Measurements from ENCODE around the gene TRIM36. TPM values are rescaled to one million over a fixed set of nuclear protein-coding genes. Genes with fewer than 3 reads are reported as not detected.

Gene TRIM36
- total and polyA plus RNA-seq, 11 donors, result 0.08 to 2.6 (median 0.51) TPM; not detected in 1

DNA sequence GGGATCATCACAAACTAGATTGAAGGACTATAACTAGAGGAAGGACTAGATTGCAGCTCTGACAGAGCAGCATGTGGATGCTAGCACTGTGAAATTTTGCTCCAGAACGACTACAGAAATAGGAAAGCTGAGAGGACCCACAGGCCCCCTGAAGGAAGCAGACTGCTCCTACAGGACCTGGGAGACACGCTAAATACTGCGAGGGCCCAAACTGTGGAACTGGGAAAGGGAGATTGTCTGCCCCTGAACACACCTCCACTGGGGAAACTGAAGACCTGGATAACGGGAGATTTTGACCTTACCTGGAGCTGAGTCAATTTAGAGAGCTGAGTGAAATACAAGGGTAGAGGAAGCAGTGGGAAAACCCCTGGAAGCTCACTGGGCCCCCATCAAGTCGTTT, 19.2 kb downstream of the TRIM36 start:
- Histone ChIP-seq H3K36me3 (no peaks in the 10 kb centered on the region), H3K27me3 (no peaks in the 10 kb centered on the region), H3K4me3 (no peak overlapping the region), H3K27ac (no peak overlapping the region), H3K4me1 (no peaks in the 10 kb centered on the region), H3K9me3 (peaks cover 0 to 20% (median 5%) of the 10 kb centered on the region in 12 donors)
- TF ChIP-seq CTCF (IDR thresholded peaks at IDR 0.05) (no peak), POLR2A (IDR thresholded peaks at IDR 0.05) (no peak)
- intact Hi-C loops (cut with DNase I), result no loop called here
- ATAC-seq (no peak), DNase-seq (no peak)
- 75 to 88% (median 80%) methylated on average over 5 of the region's 5 CpGs for WGBS, 4 donors

DNA sequence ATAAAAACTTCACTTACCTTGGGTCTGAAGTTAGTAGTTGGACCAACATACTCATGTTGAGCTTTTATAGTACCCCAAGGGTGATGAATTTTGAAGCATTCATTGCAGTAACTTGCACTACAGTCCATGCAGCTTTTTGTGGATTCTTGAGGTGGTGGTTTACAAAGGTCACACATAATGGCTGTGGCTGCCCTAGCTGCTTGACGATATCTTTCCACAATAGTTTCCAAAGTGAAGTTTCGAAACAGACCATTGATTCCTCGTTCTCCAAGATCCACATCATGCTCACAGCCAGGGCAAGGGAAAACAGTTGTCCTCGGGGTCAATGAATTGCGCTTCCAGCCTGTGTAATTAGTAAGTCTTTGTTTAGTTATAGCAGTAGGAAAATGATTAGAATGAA, 22.7 kb downstream of the TRIM36 start:
- intact Hi-C loops (cut with DNase I), result no loop called here
- H3K4me3 ChIP-seq, result no peak overlapping the region
- no peaks in the 10 kb centered on the region for H3K27me3 ChIP-seq
- no peaks in the 10 kb centered on the region for H3K4me1 ChIP-seq
- H3K27ac ChIP-seq, result no peak overlapping the region
- TF ChIP-seq POLR2A (IDR thresholded peaks at IDR 0.05) (no peak), CTCF (IDR thresholded peaks at IDR 0.05) (no peak)
- ATAC-seq (no peak), DNase-seq (no peak)
- no peaks in the 10 kb centered on the region for H3K36me3 ChIP-seq
- peaks cover 0 to 7% (median 0%) of the 10 kb centered on the region in 12 donors for H3K9me3 ChIP-seq
- 79 to 89% (median 84%) methylated on average over 5 of the region's 5 CpGs for WGBS, 4 donors

GRCh38 chr5:115136294-115136693, 33.4 kb downstream of the TRIM36 start:
- Histone ChIP-seq H3K27me3 (peaks cover 0 to 6% (median 0%) of the 10 kb centered on the region in 9 donors), H3K36me3 (no peaks in the 10 kb centered on the region), H3K27ac (no peak overlapping the region), H3K4me1 (no peaks in the 10 kb centered on the region), H3K9me3 (no peaks in the 10 kb centered on the region), H3K4me3 (no peak overlapping the region)
- no peak for ATAC-seq
- intact Hi-C loops (cut with DNase I), result no loop called here
- 75 to 84% (median 79%) methylated on average over 2 of the region's 2 CpGs for WGBS, 4 donors
- no peak for DNase-seq
- TF ChIP-seq POLR2A (IDR thresholded peaks at IDR 0.05) (no peak), CTCF (IDR thresholded peaks at IDR 0.05) (no peak)

DNA sequence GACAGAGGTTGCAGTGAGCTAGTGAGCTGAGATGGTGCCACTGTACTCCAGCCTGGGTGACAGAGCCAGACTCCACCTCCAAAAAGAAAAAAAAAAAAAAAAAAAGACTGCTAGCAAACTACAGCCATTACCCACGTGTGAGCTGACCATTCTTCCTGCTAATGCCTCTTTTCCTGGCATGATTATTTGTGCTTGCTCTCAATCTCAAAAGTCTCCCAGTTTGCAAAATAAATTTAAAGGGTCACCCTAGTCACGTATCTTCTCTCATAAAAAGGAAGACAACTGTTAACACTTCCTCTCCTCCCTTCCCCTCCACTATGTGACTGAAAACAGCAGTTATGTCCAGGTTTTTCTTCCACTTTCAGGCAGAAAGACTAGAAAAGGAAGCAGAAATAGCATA, 37.2 kb downstream of the TRIM36 start:
- 29 to 60% (median 40%) methylated on average over 2 of the region's 2 CpGs for WGBS, 4 donors
- no peak overlapping the region for H3K27ac ChIP-seq
- no peaks in the 10 kb centered on the region for H3K9me3 ChIP-seq
- TF ChIP-seq CTCF (IDR thresholded peaks at IDR 0.05), result no peak
- TF ChIP-seq POLR2A (IDR thresholded peaks at IDR 0.05), result no peak
- ATAC-seq (no peak), DNase-seq (no peak)
- no peak overlapping the region for H3K4me3 ChIP-seq
- intact Hi-C loops (cut with DNase I), result no loop called here
- no peaks in the 10 kb centered on the region for H3K36me3 ChIP-seq
- no peaks in the 10 kb centered on the region for H3K4me1 ChIP-seq
- H3K27me3 ChIP-seq, result peaks cover 0 to 6% (median 0%) of the 10 kb centered on the region in 9 donors

All from heart left ventricle (tissue), 16 donors.